SH-SY5Y (cell line): ENCODE results near the gene BATF2.

Source experiments
- GATA2 ChIP-seq: IDR thresholded peaks from 2 replicates; pipeline ENCODE4 v1.6.1; 2011; ENCODE audit warnings: mild to moderate bottlenecking, low read depth, low read length
- GATA3 ChIP-seq: IDR thresholded peaks from 2 replicates; pipeline ENCODE4 v1.6.1; 2011; ENCODE audit warnings: low read depth, mild to moderate bottlenecking, low read length, moderate library complexity

DNA sequence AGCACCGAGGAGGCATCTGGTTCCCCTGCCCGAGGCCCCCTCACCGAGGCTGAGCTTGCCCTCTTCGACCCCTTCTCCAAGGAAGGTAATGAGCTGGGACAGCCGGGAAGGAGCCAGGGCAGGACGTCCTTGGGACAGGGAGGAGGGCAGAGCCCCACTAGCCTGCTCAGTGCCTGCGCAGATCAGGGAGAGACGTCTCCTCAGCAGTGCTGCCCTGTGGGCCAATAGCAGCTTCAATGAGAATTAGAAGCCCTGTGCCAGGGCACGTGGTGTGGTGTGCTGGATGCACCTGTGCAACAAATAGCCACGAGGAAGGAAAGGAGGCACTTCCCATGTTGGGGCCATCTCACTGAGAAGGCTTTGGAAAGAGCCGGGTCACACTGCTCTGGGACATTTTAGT, 38.8 kb upstream of the BATF2 start:
- TF ChIP-seq GATA3 (no peak), GATA2 (no peak)
